GM12872 (cell line): ENCODE data around the gene LUC7L3.

Experiments
- CTCF ChIP-seq: IDR thresholded peaks from 3 replicates; pipeline ENCODE4 v1.5.1; 2011; ENCODE audit warnings: low read depth, mild to moderate bottlenecking, low read length, moderate library complexity; ENCODE audit not compliant: insufficient read depth

Gene LUC7L3

DNA sequence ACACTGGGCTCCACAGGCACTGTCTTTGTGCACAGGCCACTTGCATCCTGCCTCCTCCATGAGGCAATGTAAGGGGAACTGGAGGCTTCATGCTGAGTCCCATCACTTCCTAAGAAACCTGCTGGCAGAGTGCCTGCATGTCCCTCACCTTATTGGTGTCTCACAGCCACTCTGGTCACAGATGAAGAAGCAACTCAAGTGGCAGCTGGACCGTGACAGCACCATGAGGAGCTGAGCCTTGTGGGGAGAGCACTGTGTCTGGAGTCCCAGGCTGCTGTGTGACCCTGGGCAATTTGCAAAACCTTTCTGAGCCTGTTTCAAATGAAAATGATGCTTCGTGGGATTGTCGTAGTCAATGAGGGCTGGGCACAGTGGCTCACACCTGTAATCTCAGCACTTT lies 31.2 kb upstream of the LUC7L3 start:
- no peak for TF ChIP-seq CTCF

DNA sequence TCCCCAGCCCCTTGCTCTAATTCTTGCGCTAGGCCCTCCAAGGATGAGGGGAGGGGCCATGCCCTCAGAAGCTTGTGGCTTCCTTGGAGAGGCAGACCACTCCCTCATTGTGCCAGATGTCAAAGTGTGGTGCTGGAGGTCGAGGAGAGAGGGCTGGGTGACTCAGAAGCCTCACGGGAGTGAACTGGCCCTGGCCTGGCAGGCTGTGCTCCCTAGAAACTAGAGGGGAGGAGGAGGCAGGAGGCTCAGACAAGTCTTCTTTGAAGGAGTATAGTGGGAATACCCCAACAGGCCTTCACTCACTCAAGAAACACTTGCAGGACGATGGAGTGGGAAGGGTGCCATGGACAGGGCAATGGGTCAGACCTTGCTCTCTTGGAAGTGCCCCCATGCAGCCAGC lies 30.2 kb upstream of the LUC7L3 start:
- no peak for TF ChIP-seq CTCF

DNA sequence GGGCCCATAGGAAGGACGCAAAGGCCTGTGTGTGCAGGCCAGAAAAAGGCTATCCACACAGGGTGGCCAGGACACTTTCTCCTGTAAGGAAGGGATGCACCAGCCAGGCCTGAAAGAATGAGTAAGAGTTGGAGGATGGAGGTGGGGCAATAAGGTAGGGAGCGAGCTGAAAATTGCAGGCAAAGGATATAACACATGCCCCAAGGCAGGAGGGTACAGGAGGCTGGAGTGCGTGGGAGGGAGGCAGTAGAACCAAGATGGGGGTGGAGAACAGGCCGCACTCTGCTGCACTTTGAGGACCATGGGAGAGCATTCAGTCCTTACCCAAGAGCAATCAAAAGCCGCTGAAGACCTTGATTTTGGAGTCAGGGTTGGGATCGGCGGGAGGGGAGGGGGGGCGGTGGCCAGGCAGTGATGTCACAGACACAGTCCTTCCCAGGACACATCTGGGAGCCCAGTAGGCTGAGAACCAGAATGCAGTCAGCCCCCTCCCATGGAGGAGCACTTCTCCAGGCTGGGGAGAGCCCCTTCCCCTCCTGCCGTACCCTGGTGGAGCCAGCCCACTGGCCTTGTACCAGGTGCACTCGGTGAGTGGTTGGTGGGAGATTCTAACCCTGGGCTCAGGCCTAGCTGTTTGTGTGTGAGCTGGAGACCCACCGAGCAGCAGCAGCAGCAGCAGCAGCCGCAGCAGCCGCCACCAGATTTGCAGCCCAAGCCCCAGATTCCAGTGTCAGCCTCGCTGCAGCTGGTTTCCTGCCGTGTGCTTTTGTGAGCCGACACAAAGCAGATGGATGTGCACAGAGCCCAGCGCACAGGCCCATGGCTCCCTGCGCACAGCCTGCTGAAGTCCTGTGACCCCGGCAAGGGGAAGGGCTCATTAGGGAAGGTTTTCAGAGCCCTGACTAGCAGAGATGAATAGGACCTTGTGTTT lies 29.2 kb upstream of the LUC7L3 start:
- no peak for TF ChIP-seq CTCF

DNA sequence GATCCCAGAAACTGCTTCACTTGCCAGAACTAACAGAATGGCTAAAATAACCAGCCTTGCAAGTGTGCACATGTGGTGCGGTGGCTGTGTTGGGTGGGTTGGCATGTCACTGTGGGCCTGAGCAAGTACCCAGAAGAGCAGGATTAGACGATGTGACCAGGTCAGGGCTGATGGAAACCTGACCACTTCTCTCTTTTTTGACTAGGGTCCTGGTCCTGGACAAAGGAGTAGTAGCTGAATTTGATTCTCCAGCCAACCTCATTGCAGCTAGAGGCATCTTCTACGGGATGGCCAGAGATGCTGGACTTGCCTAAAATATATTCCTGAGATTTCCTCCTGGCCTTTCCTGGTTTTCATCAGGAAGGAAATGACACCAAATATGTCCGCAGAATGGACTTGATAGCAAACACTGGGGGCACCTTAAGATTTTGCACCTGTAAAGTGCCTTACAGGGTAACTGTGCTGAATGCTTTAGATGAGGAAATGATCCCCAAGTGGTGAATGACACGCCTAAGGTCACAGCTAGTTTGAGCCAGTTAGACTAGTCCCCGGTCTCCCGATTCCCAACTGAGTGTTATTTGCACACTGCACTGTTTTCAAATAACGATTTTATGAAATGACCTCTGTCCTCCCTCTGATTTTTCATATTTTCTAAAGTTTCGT lies 28.4 kb upstream of the LUC7L3 start:
- no peak for TF ChIP-seq CTCF

DNA sequence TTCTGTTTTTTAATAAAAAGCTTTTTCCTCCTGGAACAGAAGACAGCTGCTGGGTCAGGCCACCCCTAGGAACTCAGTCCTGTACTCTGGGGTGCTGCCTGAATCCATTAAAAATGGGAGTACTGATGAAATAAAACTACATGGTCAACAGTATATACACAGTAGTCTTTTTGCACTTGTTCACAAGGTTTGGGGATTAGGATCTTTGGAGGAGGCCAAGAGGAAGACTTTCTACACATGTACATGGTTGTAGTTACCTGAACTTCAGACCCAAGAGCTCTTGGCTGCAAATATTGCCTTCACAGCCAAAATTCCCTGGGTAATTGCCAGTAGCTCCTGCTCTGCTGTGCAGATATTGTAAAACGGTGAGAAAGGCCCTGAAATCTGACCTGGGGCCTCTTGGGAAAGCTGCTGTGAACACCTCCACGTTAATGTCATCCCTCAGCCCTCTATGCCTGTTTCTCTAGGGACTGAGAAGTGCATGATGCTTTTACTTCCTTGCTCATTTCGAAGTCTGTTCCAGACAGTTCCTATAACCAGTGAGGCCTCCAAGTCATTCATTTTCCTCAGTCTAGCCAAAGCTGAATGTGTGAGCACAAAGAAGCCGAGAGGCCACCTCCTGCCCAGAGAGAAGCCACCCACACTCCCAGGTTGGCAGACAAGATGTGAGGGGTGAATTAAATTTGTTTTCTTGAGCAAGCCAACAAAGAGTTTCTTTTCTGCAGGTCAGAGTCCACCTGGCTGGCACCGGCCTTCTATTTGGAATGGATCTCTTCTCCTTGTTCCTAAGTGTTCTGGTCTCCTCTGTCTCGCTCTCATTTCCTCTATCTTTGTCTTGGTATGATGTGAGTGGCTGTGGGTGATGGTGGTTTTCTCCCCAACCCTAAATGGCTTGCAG lies 27.6 kb upstream of the LUC7L3 start:
- no peak for TF ChIP-seq CTCF

- TF ChIP-seq CTCF: no peak
Observed at GRCh38 chr17:50692448-50693035, 26.9 kb upstream of the LUC7L3 start.
